Parathyroid adenoma (tissue), 2 donors: ENCODE results near the gene KMT2C.
"Not testable (repeated sequence)": the region's sequence is repeated elsewhere in the genome, so short reads cannot be mapped to it uniquely, and the experiment has no call there.

Experiments used
- H2AFZ ChIP-seq: fragments of 300-600 bp; sonication (generic); one replicate; pipeline ENCODE4 v1.7.0; 2017; ENCODE audit warnings: antibody characterized with exemption, mild to moderate bottlenecking
- H3K27ac ChIP-seq: fragments of 300-600 bp; sonication (generic); one replicate; pipeline ENCODE4 v1.7.0; 2017
- H3K27me3 ChIP-seq: fragments of 300-600 bp; sonication (generic); one replicate; pipeline ENCODE4 v1.7.0; 2017; ENCODE audit warnings: low read length; ENCODE audit not compliant: control insufficient read depth, insufficient read depth
- H3K36me3 ChIP-seq: fragments of 300-600 bp; sonication (generic); one replicate; pipeline ENCODE4 v1.7.0; 2017; ENCODE audit warnings: low read length; ENCODE audit not compliant: control insufficient read depth, insufficient read depth
- H3K4me1 ChIP-seq: fragments of 300-600 bp; sonication (generic); one replicate; pipeline ENCODE4 v1.7.0; 2017; ENCODE audit warnings: control low read depth
- H3K4me2 ChIP-seq: fragments of 300-600 bp; sonication (generic); one replicate; pipeline ENCODE4 v1.7.0; 2017; ENCODE audit warnings: low read length
- H3K4me3 ChIP-seq: fragments of 300-600 bp; sonication (generic); one replicate; pipeline ENCODE4 v1.7.0; 2017; ENCODE audit warnings: low read depth, low read length
- H3K79me2 ChIP-seq: fragments of 300-600 bp; sonication (generic); one replicate; pipeline ENCODE4 v1.7.0; 2017; ENCODE audit warnings: control low read depth
- H3K9ac ChIP-seq: fragments of 300-600 bp; sonication (generic); one replicate; pipeline ENCODE4 v1.7.0; 2017; ENCODE audit warnings: mild to moderate bottlenecking
- H3K9me3 ChIP-seq: fragments of 300-600 bp; sonication (generic); one replicate; pipeline ENCODE4 v1.7.0; 2017; ENCODE audit warnings: low read length; ENCODE audit not compliant: control insufficient read depth
- CTCF ChIP-seq: fragments of 300-600 bp; sonication (generic); IDR thresholded peaks from one replicate; pipeline ENCODE4 v1.7.0; 2017; ENCODE audit warnings: antibody characterized with exemption, mild to moderate bottlenecking
- donor health status: primary hyperparathyroidism.

KMT2C gene

GRCh38 chr7:152402384-152403250 is 33.2 kb downstream of the KMT2C start:
- H3K4me1 ChIP-seq, result peaks cover 4% of the 10 kb centered on the region
- no peak overlapping the region for H2AFZ ChIP-seq
- no peaks in the 10 kb centered on the region for H3K36me3 ChIP-seq
- H3K4me2 ChIP-seq, result no peak overlapping the region
- TF ChIP-seq CTCF, result no peak
- H3K79me2 ChIP-seq, result peaks cover 66% of the 10 kb centered on the region
- no peaks in the 10 kb centered on the region for H3K9me3 ChIP-seq
- no peak overlapping the region for H3K4me3 ChIP-seq
- H3K27ac ChIP-seq, result no peak overlapping the region
- H3K27me3 ChIP-seq, result no peaks in the 10 kb centered on the region
- no peak overlapping the region for H3K9ac ChIP-seq

- H3K9me3 ChIP-seq, result no peaks in the 10 kb centered on the region
- H3K4me2 ChIP-seq, result no peak overlapping the region
- H3K27ac ChIP-seq, result no peak overlapping the region
- no peaks in the 10 kb centered on the region for H3K27me3 ChIP-seq
- H3K79me2 ChIP-seq, result peaks cover 78% of the 10 kb centered on the region
- no peak for TF ChIP-seq CTCF
- peaks cover 14% of the 10 kb centered on the region for H3K4me1 ChIP-seq
- no peak overlapping the region for H3K4me3 ChIP-seq
- H2AFZ ChIP-seq, result no peak overlapping the region
- no peaks in the 10 kb centered on the region for H3K36me3 ChIP-seq
- no peak overlapping the region for H3K9ac ChIP-seq
These were observed 36.5 kb downstream of the KMT2C start for GRCh38 chr7:152399344-152399743.

- Histone ChIP-seq H3K4me1 (peaks cover 15% of the 10 kb centered on the region), H3K4me3 (no peak overlapping the region), H3K79me2 (peaks cover 65% of the 10 kb centered on the region), H3K9ac (no peak overlapping the region), H2AFZ (no peak overlapping the region), H3K9me3 (no peaks in the 10 kb centered on the region), H3K27ac (no peak overlapping the region), H3K4me2 (no peak overlapping the region), H3K36me3 (no peaks in the 10 kb centered on the region), H3K27me3 (no peaks in the 10 kb centered on the region)
- TF ChIP-seq CTCF, result no peak
These were observed 40.7 kb downstream of the KMT2C start for GRCh38 chr7:152395112-152395511.

DNA sequence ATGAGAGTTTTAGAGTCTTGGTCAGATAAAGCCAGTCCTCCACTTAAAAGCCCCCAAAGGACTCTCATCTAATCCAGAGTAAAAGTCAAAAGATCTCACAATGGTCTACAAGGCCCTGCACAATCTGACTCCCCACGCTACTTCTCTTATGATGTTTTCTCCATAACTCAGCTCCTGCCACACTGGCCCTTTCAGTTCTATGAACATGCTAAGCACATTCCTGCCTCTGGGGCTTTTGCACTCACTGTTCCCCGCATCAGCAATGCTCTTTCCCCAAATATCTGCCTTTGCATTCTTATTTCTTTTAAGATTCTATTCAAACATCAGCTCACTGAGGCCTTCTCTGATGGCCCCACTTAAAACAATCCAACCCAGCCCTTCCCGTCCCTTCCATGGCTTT is 41.6 kb downstream of the KMT2C start:
- H3K9ac ChIP-seq, H3K27ac ChIP-seq, H3K36me3 ChIP-seq, H2AFZ ChIP-seq, H3K4me2 ChIP-seq, H3K4me3 ChIP-seq, H3K27me3 ChIP-seq, H3K9me3 ChIP-seq: not testable (repeated sequence)
- TF ChIP-seq CTCF, result peak; percentile 38
- peaks cover 15% of the 10 kb centered on the region for H3K4me1 ChIP-seq
- peaks cover 62% of the 10 kb centered on the region for H3K79me2 ChIP-seq

DNA sequence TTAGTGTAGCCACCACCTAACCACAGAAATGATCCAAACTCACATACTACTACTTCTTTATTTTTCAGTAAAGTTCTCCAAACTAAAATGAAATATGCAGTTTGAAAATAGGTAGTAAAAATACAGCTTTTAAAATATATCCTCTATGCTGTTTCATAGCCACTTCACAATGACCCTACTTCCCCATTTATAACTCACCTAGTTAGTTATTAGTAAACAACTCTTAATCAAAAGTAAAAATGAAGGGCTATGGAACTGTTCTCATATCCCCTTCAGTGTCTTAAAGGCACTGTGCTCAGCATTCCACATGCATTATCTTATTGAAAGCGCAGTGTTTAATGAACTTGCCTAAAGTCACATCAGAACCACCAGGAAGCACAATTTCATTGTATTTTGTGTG is 43.5 kb downstream of the KMT2C start:
- Histone ChIP-seq H3K4me1 (peaks cover 8% of the 10 kb centered on the region), H2AFZ (no peak overlapping the region), H3K27me3 (no peaks in the 10 kb centered on the region), H3K4me2 (no peak overlapping the region), H3K27ac (no peak overlapping the region), H3K9ac (no peak overlapping the region), H3K4me3 (no peak overlapping the region), H3K9me3 (no peaks in the 10 kb centered on the region), H3K36me3 (no peaks in the 10 kb centered on the region), H3K79me2 (peaks cover 58% of the 10 kb centered on the region)
- TF ChIP-seq CTCF, result no peak

- not testable (repeated sequence) for H3K36me3 ChIP-seq, H3K4me1 ChIP-seq, H2AFZ ChIP-seq, H3K9ac ChIP-seq, H3K4me2 ChIP-seq, H3K27me3 ChIP-seq, H3K9me3 ChIP-seq, H3K4me3 ChIP-seq, H3K27ac ChIP-seq
- H3K79me2 ChIP-seq, result peaks cover 32% of the 10 kb centered on the region
These were observed 49.6 kb downstream of the KMT2C start for GRCh38 chr7:152386136-152386764.
